Stimulated activated CD4-positive, alpha-beta T cell treated with anti-CD3 and anti-CD28 coated beads, Interleukin-12 subunit alpha, Interleukin-12 subunit beta, amount 100 ng/mL, for 24 hours (primary cell): ENCODE results near the gene DNMBP.

ENCODE experiments used
- DNase-seq, 2 experiments: peaks; one replicate each; pipeline ENCODE4 v3.0.0-alpha.2; 2020; ENCODE audit warnings: low read depth in 2 of 2

Gene DNMBP

GRCh38 chr10:99835947-99836346, 173.8 kb downstream of the DNMBP start:
- no peak for DNase-seq

- DNase-seq = no peak
Measured at GRCh38 chr10:99834410-99834809, 175.3 kb downstream of the DNMBP start.

GRCh38 chr10:99832439-99832838, 177.3 kb downstream of the DNMBP start:
- no peak for DNase-seq

GRCh38 chr10:99828464-99828863, 181.3 kb downstream of the DNMBP start:
- no peak for DNase-seq

GRCh38 chr10:99827936-99828335, 181.8 kb downstream of the DNMBP start:
- no peak for DNase-seq
